Measurements from ENCODE around the gene ASPHD1. TPM values are rescaled to one million over a fixed set of nuclear protein-coding genes. Genes with fewer than 3 reads are reported as not detected.

ASPHD1 gene
- polyA plus RNA-seq, 1 of the 3 experiments (the other 2 are of a cell fraction): 35.1 TPM

DNA sequence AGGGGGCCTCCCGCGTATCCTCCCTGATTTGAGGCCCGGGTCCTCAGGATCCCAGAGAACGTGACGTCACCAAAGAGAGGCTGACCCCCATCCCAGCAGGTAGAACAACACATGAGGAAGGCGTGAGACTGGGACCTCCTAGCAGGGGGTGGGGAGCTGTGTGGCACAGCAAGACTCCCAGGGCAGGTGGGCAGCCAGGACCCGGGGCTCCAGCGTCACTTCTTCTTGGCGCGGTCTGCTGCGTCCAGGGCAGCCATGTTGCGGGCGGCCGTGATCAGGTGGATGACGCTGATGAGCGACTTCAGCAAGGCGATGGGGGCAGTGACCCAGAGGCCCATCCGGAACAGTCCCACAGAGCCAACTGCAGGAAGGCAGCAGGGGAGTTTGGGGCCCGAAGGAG, 41.3 kb upstream of the ASPHD1 start:
- no peaks in the 10 kb centered on the region for H3K9me2 ChIP-seq
- DNase-seq: no peak
- H3K79me2 ChIP-seq (ENCODE audit: insufficient read depth): peaks cover 18% of the 10 kb centered on the region
- POLR2A ChIA-PET: no interaction called here
- H2AFZ ChIP-seq (ENCODE audit: low read depth): no peak overlapping the region
- H3K4me1 ChIP-seq (ENCODE audit: control insufficient read depth in 1 of 2, insufficient read depth in 2 of 2, low read depth in 1 of 2, low read length in 1 of 2): peaks cover 0 to 30% of the 10 kb centered on the region in 2 experiments; a peak in 1 of 4 replicates
- TF ChIP-seq YY1 (IDR thresholded peaks at IDR 0.05; ENCODE audit: low read depth): no peak
- H3K9ac ChIP-seq: no peak overlapping the region
- CTCF ChIA-PET: interaction anchor here (2.1 kb wide), 1 partner anchor 10 kb away, joined by 20 read pairs; no protein-coding TSS in a partner anchor
- no peaks in the 10 kb centered on the region for H3K27me3 ChIP-seq (ENCODE audit: insufficient read depth)
- 96% methylated on average over 14 of the region's 19 CpGs for WGBS (ENCODE audit: low lambda C conversion rate)
- H3K4me2 ChIP-seq: no peak overlapping the region
- H3F3A ChIP-seq (replicated peaks; ENCODE audit: insufficient read depth): peaks cover 11% of the 10 kb centered on the region
- H3K4me3 ChIP-seq (ENCODE audit: low read depth in 2 of 2, low read length in 1 of 2): no peak overlapping the region
- H3K9me3 ChIP-seq: no peaks in the 10 kb centered on the region
- peaks cover 5 to 14% of the 10 kb centered on the region in 2 experiments for H3K36me3 ChIP-seq (replicated peaks in 1 of 2; ENCODE audit: control insufficient read depth in 1 of 2, insufficient read depth in 2 of 2, low read length in 1 of 2)
- no peak overlapping the region for H3K27ac ChIP-seq (ENCODE audit: low read depth in 2 of 2, low read length in 1 of 2)
- no peaks in the 10 kb centered on the region for H4K20me1 ChIP-seq (ENCODE audit: insufficient read depth)

GRCh38 chr16:29860218-29860617, 40.1 kb upstream of the ASPHD1 start:
- Histone ChIP-seq H3K9me2 (no peaks in the 10 kb centered on the region), H3K9me3 (no peaks in the 10 kb centered on the region), H3K79me2 (ENCODE audit: insufficient read depth) (peaks cover 18% of the 10 kb centered on the region), H4K20me1 (ENCODE audit: insufficient read depth) (no peaks in the 10 kb centered on the region), H3K36me3 (replicated peaks in 1 of 2; ENCODE audit: control insufficient read depth in 1 of 2, insufficient read depth in 2 of 2, low read length in 1 of 2) (peaks cover 5 to 14% of the 10 kb centered on the region in 2 experiments), H3K27me3 (ENCODE audit: insufficient read depth) (no peaks in the 10 kb centered on the region), H3K4me3 (ENCODE audit: low read depth in 2 of 2, low read length in 1 of 2) (no peak overlapping the region), H3F3A (replicated peaks; ENCODE audit: insufficient read depth) (peaks cover 11% of the 10 kb centered on the region), H3K4me2 (no peak overlapping the region), H2AFZ (ENCODE audit: low read depth) (no peak overlapping the region), H3K9ac (no peak overlapping the region), H3K27ac (ENCODE audit: low read depth in 2 of 2, low read length in 1 of 2) (no peak overlapping the region), H3K4me1 (ENCODE audit: control insufficient read depth in 1 of 2, insufficient read depth in 2 of 2, low read depth in 1 of 2, low read length in 1 of 2) (peaks cover 0 to 30% of the 10 kb centered on the region in 2 experiments; a peak in 1 of 4 replicates)
- 91% methylated on average over 8 of the region's 9 CpGs for WGBS (ENCODE audit: low lambda C conversion rate)
- no peak for DNase-seq
- ChIA-PET CTCF (interaction anchor here (1.0 to 3.2 kb wide), 3 partner anchors 12 to 145 kb away, joined by 3 to 13 read pairs (median 4); partner anchors contain the start of gene MVP), POLR2A (no interaction called here)
- TF ChIP-seq MXI1 (IDR thresholded peaks at IDR 0.05; ENCODE audit: low read depth, low read length) (no peak), TAF1 (IDR thresholded peaks at IDR 0.05; ENCODE audit: borderline replicate concordance, low read depth, low read length) (no peak), SMC3 (IDR thresholded peaks at IDR 0.05; ENCODE audit: low read depth, low read length) (no peak), NRF1 (IDR thresholded peaks at IDR 0.05; ENCODE audit: low read depth, low read length) (no peak), FOXM1 (IDR thresholded peaks at IDR 0.05; ENCODE audit: low read depth) (no peak), USF2 (IDR thresholded peaks at IDR 0.05; ENCODE audit: borderline replicate concordance, low read depth, low read length) (no peak), CHD2 (IDR thresholded peaks at IDR 0.05; ENCODE audit: low read length, partially characterized antibody) (no peak), SIN3A (IDR thresholded peaks at IDR 0.05; ENCODE audit: borderline replicate concordance, low read depth, low read length) (no peak), EP300 (IDR thresholded peaks at IDR 0.05; ENCODE audit: borderline replicate concordance in 1 of 2, low read depth in 1 of 2, low read length in 1 of 2) (no peak), GATA2 (CRISPR knock-in tag; IDR thresholded peaks at IDR 0.05) (no peak), MEF2A (IDR thresholded peaks at IDR 0.05; ENCODE audit: borderline replicate concordance, low read depth) (no peak), NFIC (IDR thresholded peaks at IDR 0.05; ENCODE audit: borderline replicate concordance) (no peak)
- TF ChIP-seq, protein P1, sequence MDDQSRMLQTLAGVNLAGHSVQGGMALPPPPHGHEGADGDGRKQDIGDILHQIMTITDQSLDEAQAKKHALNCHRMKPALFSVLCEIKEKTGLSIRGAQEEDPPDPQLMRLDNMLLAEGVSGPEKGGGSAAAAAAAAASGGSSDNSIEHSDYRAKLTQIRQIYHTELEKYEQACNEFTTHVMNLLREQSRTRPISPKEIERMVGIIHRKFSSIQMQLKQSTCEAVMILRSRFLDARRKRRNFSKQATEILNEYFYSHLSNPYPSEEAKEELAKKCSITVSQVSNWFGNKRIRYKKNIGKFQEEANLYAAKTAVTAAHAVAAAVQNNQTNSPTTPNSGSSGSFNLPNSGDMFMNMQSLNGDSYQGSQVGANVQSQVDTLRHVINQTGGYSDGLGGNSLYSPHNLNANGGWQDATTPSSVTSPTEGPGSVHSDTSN (IDR thresholded peaks at IDR 0.05): no peak
- TF ChIP-seq, protein P2, sequence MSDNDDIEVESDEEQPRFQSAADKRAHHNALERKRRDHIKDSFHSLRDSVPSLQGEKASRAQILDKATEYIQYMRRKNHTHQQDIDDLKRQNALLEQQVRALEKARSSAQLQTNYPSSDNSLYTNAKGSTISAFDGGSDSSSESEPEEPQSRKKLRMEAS (IDR thresholded peaks at IDR 0.05; ENCODE audit: low read depth): no peak
- TF ChIP-seq, protein P3, sequence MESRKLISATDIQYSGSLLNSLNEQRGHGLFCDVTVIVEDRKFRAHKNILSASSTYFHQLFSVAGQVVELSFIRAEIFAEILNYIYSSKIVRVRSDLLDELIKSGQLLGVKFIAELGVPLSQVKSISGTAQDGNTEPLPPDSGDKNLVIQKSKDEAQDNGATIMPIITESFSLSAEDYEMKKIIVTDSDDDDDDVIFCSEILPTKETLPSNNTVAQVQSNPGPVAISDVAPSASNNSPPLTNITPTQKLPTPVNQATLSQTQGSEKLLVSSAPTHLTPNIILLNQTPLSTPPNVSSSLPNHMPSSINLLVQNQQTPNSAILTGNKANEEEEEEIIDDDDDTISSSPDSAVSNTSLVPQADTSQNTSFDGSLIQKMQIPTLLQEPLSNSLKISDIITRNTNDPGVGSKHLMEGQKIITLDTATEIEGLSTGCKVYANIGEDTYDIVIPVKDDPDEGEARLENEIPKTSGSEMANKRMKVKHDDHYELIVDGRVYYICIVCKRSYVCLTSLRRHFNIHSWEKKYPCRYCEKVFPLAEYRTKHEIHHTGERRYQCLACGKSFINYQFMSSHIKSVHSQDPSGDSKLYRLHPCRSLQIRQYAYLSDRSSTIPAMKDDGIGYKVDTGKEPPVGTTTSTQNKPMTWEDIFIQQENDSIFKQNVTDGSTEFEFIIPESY (IDR thresholded peaks at IDR 0.05; ENCODE audit: borderline replicate concordance, low read depth): no peak
- TF ChIP-seq, protein P4, sequence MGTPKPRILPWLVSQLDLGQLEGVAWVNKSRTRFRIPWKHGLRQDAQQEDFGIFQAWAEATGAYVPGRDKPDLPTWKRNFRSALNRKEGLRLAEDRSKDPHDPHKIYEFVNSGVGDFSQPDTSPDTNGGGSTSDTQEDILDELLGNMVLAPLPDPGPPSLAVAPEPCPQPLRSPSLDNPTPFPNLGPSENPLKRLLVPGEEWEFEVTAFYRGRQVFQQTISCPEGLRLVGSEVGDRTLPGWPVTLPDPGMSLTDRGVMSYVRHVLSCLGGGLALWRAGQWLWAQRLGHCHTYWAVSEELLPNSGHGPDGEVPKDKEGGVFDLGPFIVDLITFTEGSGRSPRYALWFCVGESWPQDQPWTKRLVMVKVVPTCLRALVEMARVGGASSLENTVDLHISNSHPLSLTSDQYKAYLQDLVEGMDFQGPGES (IDR thresholded peaks at IDR 0.05; ENCODE audit: low read depth, low read length): no peak

All from SK-N-SH (cell line).